CD4-positive, alpha-beta T cell treated with Interleukin-6 at 100 ng/mL for 8 hours (primary cell): ENCODE measurements around the gene FAM149A.

Experiments used
- DNase-seq: peaks from one replicate; pipeline ENCODE4 v3.0.0-alpha.2; 2020; ENCODE audit warnings: mixed read lengths, low spot score

The FAM149A gene

DNA sequence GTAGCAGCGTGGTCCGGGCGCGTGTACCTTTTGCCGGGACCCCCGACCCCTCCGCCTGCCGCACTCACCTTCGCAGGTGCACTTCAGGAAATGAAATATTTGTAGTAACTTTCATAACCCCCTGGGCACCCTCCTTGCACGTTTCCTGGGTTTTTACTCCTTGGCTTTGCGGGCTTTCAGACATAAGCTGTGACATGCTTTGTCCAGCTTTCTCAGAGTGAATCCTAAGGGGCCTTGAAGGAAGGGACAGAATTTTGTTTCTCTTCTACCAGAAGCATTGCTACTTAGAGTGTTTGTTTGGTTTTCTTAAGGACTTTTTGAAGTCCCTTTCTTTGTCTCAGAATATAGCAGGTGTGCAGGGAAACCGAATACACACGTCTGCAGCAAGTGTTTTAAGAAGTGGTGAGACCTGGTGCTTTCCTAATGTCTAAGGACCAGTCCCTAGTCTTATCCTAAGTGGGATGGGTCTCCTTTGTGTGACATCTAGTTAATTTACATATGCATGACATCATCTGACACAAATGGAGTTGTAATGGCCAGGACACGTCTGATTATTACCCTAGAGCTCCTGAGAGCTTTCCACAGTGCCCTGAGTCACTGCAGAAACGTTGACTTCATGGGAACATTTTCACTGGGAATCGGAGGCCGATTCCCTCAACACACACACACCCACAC is 1.3 kb downstream of the FAM149A start:
- DNase-seq = no peak

GRCh38 chr4:186107947-186108346 is 3.4 kb downstream of the FAM149A start:
- DNase-seq = no peak

DNA sequence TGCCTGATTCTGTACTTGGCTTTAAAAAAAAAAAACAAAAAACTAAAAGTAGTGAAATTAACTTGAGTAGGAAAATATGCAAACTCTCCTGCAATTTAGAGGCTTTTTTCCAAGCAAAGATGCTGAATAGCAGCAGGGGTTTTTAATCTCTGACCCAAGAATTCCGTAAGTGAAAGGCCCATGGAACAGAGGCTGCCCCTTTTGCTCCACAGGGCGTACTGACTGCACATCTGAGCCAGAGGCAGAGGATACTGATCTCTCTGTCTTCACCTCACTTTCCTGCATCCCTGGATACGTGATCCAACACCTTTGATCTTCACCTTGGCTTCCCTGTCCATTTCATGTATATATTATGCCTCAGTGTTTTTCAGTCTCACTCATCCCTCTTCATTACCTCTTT is 3.9 kb downstream of the FAM149A start:
- no peak for DNase-seq

GRCh38 chr4:186109245-186109644 is 4.7 kb downstream of the FAM149A start:
- DNase-seq = no peak

- DNase-seq = no peak
Observed at GRCh38 chr4:186116697-186117096, 12.2 kb downstream of the FAM149A start.

- no peak for DNase-seq
Observed at GRCh38 chr4:186118582-186118981, 14.1 kb downstream of the FAM149A start.

- no peak for DNase-seq
Observed at GRCh38 chr4:186121057-186121456, 16.6 kb downstream of the FAM149A start.

DNA sequence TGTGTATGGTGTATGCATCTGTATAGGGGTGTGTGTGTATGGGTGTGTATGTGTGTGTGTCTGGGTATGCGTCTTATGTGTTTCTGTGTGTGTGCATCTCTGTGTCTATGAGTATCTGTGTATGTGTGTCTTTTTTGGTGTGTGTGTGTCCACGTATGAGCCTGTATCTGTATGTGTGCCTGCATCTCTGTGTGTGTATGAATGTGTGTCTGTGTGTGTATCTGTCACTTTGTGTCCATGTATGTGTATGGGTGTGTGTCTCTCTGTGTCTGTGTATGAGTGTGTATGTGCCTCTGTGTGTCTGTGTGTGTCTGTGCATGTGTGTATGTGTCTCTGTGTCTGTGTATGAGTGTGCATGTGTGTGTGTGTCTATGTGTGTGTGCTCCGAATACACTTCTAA is 24.3 kb downstream of the FAM149A start:
- no peak for DNase-seq

- no peak for DNase-seq
Observed at GRCh38 chr4:186131935-186132334, 27.4 kb downstream of the FAM149A start.

GRCh38 chr4:186132577-186133242 is 28.2 kb downstream of the FAM149A start:
- DNase-seq = no peak

DNA sequence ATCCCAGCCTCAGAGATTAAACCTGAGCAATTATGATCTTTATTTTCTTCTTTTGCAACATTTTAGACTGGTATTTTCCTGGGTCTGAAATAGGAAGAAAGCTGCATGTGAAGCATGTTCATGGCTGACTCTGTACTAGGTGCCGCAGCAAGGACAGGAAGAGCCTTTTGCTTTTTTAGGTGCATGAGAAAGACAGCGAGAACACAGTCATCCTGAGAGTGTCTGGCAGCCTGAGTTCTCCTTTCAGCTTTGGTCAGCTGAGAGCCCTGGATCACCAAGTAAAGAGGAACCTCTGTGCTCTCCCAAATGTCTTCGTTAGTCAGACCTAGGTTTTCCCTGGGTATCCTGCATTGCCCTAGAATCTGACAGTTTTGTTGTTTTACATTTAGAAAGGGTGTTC is 29.8 kb downstream of the FAM149A start:
- DNase-seq = no peak

DNA sequence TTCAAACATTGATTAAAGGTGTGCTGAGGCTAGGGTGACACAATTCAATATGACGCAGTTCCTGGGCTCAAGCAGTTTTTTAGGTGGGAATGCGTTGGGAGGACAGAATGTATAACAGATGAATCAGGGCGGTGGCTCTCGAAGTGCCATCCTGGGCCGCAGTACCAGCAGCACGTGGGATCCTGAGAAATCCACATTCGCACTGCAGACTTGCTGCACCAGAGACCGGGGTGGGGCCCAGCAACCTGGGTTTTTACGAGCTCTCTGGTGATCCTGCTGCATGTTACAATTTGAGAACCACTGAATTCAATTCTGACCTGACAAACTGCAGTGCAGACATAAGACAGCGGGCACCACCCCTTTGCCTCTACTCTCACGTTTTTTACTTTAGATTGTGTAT is 30.4 kb downstream of the FAM149A start:
- DNase-seq = no peak

DNA sequence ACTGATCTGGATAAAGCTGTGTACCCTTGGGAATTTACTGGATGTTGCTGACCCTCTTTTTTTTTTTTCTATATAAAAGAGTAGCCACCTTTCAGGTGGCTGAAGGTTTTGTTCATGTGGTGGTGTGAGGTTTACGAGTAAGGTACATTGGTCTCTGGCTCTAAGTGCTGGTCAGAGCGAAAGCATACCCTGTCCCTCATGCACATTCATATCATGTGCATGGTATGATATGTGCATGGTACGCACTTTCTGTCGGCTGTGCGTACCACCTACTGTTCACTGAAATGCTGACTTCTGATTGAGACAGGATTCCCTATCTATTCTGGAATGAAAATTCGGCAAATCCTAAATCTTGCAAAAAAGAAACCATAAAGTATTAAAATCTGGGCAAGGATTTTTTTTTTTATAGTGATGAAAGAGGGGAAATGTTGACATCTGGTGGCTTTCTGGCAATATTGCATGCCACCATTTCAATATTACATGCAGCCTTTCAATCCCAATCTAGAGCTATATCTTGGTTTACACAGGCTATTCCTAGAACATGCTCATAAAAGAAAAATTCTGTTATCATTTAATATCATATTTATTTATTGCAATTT is 32.8 kb downstream of the FAM149A start:
- DNase-seq = no peak

DNA sequence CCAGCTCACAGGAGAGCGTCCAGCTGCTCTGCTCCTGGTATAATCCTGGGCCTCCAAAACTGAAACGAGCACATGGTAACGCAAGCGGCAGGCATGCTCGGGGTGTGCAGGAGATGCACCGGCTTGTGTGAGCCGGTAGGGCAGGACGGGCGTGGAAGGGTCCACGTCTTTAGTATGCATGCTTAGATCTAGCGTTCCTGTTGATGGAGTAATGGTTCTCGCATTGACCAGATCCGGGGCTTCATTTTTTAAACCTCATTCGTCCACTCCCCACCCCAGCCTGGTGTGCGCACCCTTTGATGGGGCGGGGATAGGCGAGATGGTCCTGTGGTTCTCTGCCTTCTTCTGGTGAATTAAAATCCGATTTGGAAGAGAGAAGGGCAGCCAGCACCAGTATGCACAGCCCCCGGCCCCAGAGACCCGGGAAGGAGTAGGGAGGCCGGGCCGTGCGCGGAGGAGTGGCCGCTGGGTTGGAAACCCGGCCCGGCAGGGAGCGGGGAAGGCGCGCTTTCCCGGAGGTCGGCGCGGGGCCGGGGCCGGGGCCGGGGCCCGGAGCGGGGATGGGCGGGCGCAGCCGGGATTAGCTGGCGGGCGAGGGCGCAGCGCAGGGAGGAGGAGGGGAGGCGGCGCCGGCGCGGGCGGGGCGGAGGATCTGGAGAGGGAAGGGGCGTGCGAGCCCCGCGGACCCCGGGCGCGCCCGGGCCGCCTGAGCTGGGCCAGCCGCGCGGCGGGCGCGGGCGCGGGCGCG is 39.9 kb downstream of the FAM149A start:
- no peak for DNase-seq

GRCh38 chr4:186144946-186145569 is 40.6 kb downstream of the FAM149A start:
- no peak for DNase-seq

DNA sequence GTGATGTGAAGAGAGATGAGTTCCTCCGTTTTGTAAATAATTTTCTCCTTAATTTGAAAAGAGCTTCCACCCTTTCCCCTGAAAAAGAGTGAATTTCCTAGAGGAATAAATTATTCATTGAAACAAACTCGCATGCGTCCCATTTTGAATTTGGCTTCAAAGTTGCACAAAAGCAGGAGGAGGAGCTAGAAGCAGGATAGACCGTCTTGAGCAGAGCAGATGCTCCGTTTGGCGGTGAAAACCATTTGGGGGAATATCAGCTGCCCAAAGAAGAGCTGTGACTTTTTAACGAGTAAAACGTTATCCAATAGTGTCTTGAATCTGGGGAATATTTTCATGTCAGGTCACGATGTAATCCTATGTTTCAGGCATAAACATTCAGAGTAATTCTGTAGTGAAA is 42.0 kb downstream of the FAM149A start:
- DNase-seq = no peak

GRCh38 chr4:186148336-186148975 is 44.0 kb downstream of the FAM149A start:
- no peak for DNase-seq

- no peak for DNase-seq
Observed at GRCh38 chr4:186149872-186150271, 45.4 kb downstream of the FAM149A start.

GRCh38 chr4:186150926-186151325 is 46.4 kb downstream of the FAM149A start:
- DNase-seq = no peak

DNA sequence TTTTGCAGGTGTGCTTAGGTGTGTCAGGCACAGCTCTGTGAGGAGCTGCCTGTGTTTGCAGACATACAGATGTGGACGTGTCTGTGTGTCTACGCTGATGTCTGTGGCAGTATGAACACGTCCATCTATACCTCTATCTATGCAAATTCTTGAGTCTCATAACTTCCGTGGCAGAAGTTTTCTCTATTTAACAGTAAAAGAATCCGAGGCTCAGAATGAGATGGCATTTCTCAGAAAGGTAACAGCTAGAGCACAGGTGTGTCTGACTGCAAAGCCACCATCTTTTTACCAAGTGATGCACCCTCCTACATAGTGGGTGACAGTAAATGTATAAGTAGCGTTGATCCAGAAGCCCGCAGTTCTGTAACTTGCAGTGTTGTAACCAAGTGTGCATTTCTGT is 47.0 kb downstream of the FAM149A start:
- no peak for DNase-seq

- no peak for DNase-seq
Observed at GRCh38 chr4:186158021-186158813, 53.7 kb downstream of the FAM149A start.
